ENCODE measurements around the gene MCF2L2.

Gene MCF2L2

GRCh38 chr3:183158551-183159006 is 269.8 kb downstream of the MCF2L2 start:
- DNase-seq = peak; percentile 65

GRCh38 chr3:183158113-183158512 is 270.3 kb downstream of the MCF2L2 start:
- DNase-seq = no peak

GRCh38 chr3:183156266-183156665 is 272.2 kb downstream of the MCF2L2 start:
- no peak for DNase-seq

GRCh38 chr3:183155499-183155898 is 272.9 kb downstream of the MCF2L2 start:
- DNase-seq = no peak

GRCh38 chr3:183153210-183153950 is 275.0 kb downstream of the MCF2L2 start:
- no peak for DNase-seq

- DNase-seq = no peak
Observed at GRCh38 chr3:183151821-183152351, 276.5 kb downstream of the MCF2L2 start.

GRCh38 chr3:183151086-183151485 is 277.3 kb downstream of the MCF2L2 start:
- no peak for DNase-seq

GRCh38 chr3:183149915-183150750 is 278.3 kb downstream of the MCF2L2 start:
- DNase-seq = no peak

GRCh38 chr3:183148056-183148455 is 280.4 kb downstream of the MCF2L2 start:
- no peak for DNase-seq

GRCh38 chr3:183144363-183144762 is 284.1 kb downstream of the MCF2L2 start:
- no peak for DNase-seq

- DNase-seq = no peak
Observed at GRCh38 chr3:183142199-183142598, 286.2 kb downstream of the MCF2L2 start.

GRCh38 chr3:183134844-183135243 is 293.6 kb downstream of the MCF2L2 start:
- DNase-seq = no peak

GRCh38 chr3:183132409-183132808 is 296.0 kb downstream of the MCF2L2 start:
- no peak for DNase-seq

- DNase-seq = no peak
Observed at GRCh38 chr3:183131735-183132134, 296.7 kb downstream of the MCF2L2 start.

GRCh38 chr3:183131186-183131725 is 297.2 kb downstream of the MCF2L2 start:
- no peak for DNase-seq

GRCh38 chr3:183129243-183129642 is 299.2 kb downstream of the MCF2L2 start:
- no peak for DNase-seq

GRCh38 chr3:183128709-183129108 is 299.7 kb downstream of the MCF2L2 start:
- DNase-seq = no peak

Measured in activated CD4-positive, alpha-beta T cell treated with anti-CD3 and anti-CD28 coated beads, Interleukin-10, Interleukin-2, amounts not matched to agents 100 ng/mL and 50 ng/mL, durations not matched to agents 16 hours and 8 hours (primary cell).